ENCODE measurements around the gene TOMM40.
A peak's percentile ranks its signal among the peaks of the same experiment; 100 is the strongest.

Gene TOMM40

GRCh38 chr19:44949550-44949949 lies 58.5 kb downstream of the TOMM40 start:
- Histone ChIP-seq H3K9me2 (replicated peaks; ENCODE audit: low read depth, low read length) (no peaks in the 10 kb centered on the region), H3K4me1 (ENCODE audit: insufficient read depth, low read length, poor library complexity, severe bottlenecking) (peaks cover 6% of the 10 kb centered on the region), H3K36me3 (ENCODE audit: insufficient read depth, low read length) (no peaks in the 10 kb centered on the region), H3K4me2 (ENCODE audit: low read depth, low read length, poor library complexity, severe bottlenecking) (no peak overlapping the region), H3K9me3 (ENCODE audit: insufficient read depth, low read depth, low read length) (no peaks in the 10 kb centered on the region), H3F3A (ENCODE audit: low read depth) (no peaks in the 10 kb centered on the region), H3K79me2 (ENCODE audit: insufficient read depth, low read length) (peaks cover 5% of the 10 kb centered on the region; the same call in 1 of the 2 replicates), H3K9ac (ENCODE audit: low read depth, low read length, poor library complexity, severe bottlenecking) (no peak overlapping the region), H4K20me1 (ENCODE audit: insufficient read depth, low read length, poor library complexity, severe bottlenecking) (no peaks in the 10 kb centered on the region), H3K27me3 (ENCODE audit: insufficient read depth, low read length, poor library complexity, severe bottlenecking) (no peaks in the 10 kb centered on the region), H2AFZ (ENCODE audit: low read length) (no peak overlapping the region), H3K4me3 (ENCODE audit: low read length, poor library complexity, severe bottlenecking) (no peak overlapping the region)
- TF ChIP-seq EZH2phosphoT487 (IDR thresholded peaks at IDR 0.05; ENCODE audit: borderline replicate concordance) = no peak
- no peak for TF ChIP-seq CTCF (conservative IDR thresholded peaks at IDR 0.05; ENCODE audit: low read length)

GRCh38 chr19:44951179-44952159 lies 60.4 kb downstream of the TOMM40 start:
- Histone ChIP-seq H3K4me1 (ENCODE audit: insufficient read depth, low read length, poor library complexity, severe bottlenecking) (peaks cover 14% of the 10 kb centered on the region), H3K4me3 (ENCODE audit: low read length, poor library complexity, severe bottlenecking) (no peak overlapping the region), H3K9me3 (ENCODE audit: insufficient read depth, low read depth, low read length) (no peaks in the 10 kb centered on the region), H3K27me3 (ENCODE audit: insufficient read depth, low read length, poor library complexity, severe bottlenecking) (no peaks in the 10 kb centered on the region), H3K79me2 (ENCODE audit: insufficient read depth, low read length) (peaks cover 18% of the 10 kb centered on the region), H3K36me3 (ENCODE audit: insufficient read depth, low read length) (no peaks in the 10 kb centered on the region), H3K9ac (ENCODE audit: low read depth, low read length, poor library complexity, severe bottlenecking) (no peak overlapping the region), H3F3A (ENCODE audit: low read depth) (no peaks in the 10 kb centered on the region), H3K4me2 (ENCODE audit: low read depth, low read length, poor library complexity, severe bottlenecking) (no peak overlapping the region), H2AFZ (ENCODE audit: low read length) (no peak overlapping the region), H4K20me1 (ENCODE audit: insufficient read depth, low read length, poor library complexity, severe bottlenecking) (peaks cover 10% of the 10 kb centered on the region), H3K9me2 (replicated peaks; ENCODE audit: low read depth, low read length) (no peaks in the 10 kb centered on the region)
- TF ChIP-seq CTCF (conservative IDR thresholded peaks at IDR 0.05; ENCODE audit: low read length) = peak; percentile 88
- no peak for TF ChIP-seq EZH2phosphoT487 (IDR thresholded peaks at IDR 0.05; ENCODE audit: borderline replicate concordance)

Data from Loucy (cell line).